OCI-LY1 (cell line): Measurements from ENCODE around the gene TBP.

Experiments used
- H2AFZ ChIP-seq: fragments of 200-600 bp; sonication (generic), shearing (Covaris generic); 2 replicates; pipeline ENCODE4 v1.6.0; 2014; ENCODE audit warnings: antibody characterized with exemption, mild to moderate bottlenecking, low read length
- H3F3A ChIP-seq: fragments of 200-600 bp; sonication (generic), shearing (Covaris generic); 2 replicates; pipeline ENCODE4 v1.6.0; 2014; ENCODE audit warnings: mild to moderate bottlenecking, antibody characterized with exemption, low read length, moderate library complexity; ENCODE audit not compliant: insufficient read depth
- H3K27ac ChIP-seq: fragments of 200-600 bp; sonication (generic); 2 replicates; pipeline ENCODE4 v1.5.1; 2014; ENCODE audit warnings: low read length, mixed run types, mild to moderate bottlenecking, low read depth; ENCODE audit not compliant: poor library complexity, severe bottlenecking
- H3K27me3 ChIP-seq: fragments of 200-600 bp; sonication (generic); 2 replicates; pipeline ENCODE4 v1.6.0; 2014; ENCODE audit warnings: antibody characterized with exemption, mild to moderate bottlenecking, low read length, moderate library complexity; ENCODE audit not compliant: insufficient read depth
- H3K36me3 ChIP-seq: fragments of 200-600 bp; sonication (generic); 2 replicates; pipeline ENCODE4 v1.6.1; 2014; ENCODE audit warnings: mild to moderate bottlenecking, antibody characterized with exemption, low read length, moderate library complexity, mixed read lengths; ENCODE audit not compliant: insufficient read depth
- H3K4me1 ChIP-seq: fragments of 200-600 bp; sonication (generic); 2 replicates; pipeline ENCODE4 v1.5.1; 2014; ENCODE audit warnings: mild to moderate bottlenecking, low read length, moderate library complexity; ENCODE audit not compliant: insufficient read depth, severe bottlenecking
- H3K4me2 ChIP-seq: fragments of 200-600 bp; sonication (generic), shearing (Covaris generic); 2 replicates; pipeline ENCODE4 v1.6.1; 2014; ENCODE audit warnings: low read length
- H3K4me3 ChIP-seq: fragments of 200-600 bp; sonication (generic); 2 replicates; pipeline ENCODE4 v1.5.1; 2014; ENCODE audit warnings: low read length, low read depth, mild to moderate bottlenecking, mixed read lengths; ENCODE audit not compliant: poor library complexity, severe bottlenecking
- H3K79me2 ChIP-seq: fragments of 200-600 bp; shearing (Covaris generic); 2 replicates; pipeline ENCODE4 v1.6.1; 2016; ENCODE audit warnings: mixed run types, low read length, mixed read lengths; ENCODE audit not compliant: insufficient read depth
- H3K9ac ChIP-seq: fragments of 200-600 bp; sonication (generic), shearing (Covaris generic); 2 replicates; pipeline ENCODE4 v1.6.1; 2014; ENCODE audit warnings: mild to moderate bottlenecking, low read length, mixed read lengths
- H3K9me2 ChIP-seq: fragments of 200-600 bp; sonication (generic), shearing (Covaris generic); 2 replicates; pipeline ENCODE4 v1.6.1; 2014; ENCODE audit warnings: low read depth, mild to moderate bottlenecking, low read length, mixed read lengths
- H3K9me3 ChIP-seq: fragments of 200-600 bp; shearing (Covaris generic); 2 replicates; pipeline ENCODE4 v1.6.1; 2014; ENCODE audit warnings: low read length, mixed read lengths
- H4K20me1 ChIP-seq: fragments of 200-600 bp; sonication (generic), shearing (Covaris generic); 2 replicates; pipeline ENCODE4 v1.6.0; 2016; ENCODE audit warnings: mild to moderate bottlenecking, low read length; ENCODE audit not compliant: insufficient read depth
- EZH2 ChIP-seq: fragments of 200-600 bp; sonication (generic), shearing (Covaris generic); IDR thresholded peaks from 2 replicates; pipeline ENCODE4 v1.8.0; 2017; ENCODE audit warnings: borderline replicate concordance, mixed run types, mild to moderate bottlenecking, antibody characterized with exemption, low read length, moderate library complexity, mixed read lengths
- TF ChIP-seq, protein P1 (sequence below): fragments of 200-600 bp; sonication (generic), shearing (Covaris generic); IDR thresholded peaks from 2 replicates; pipeline ENCODE4 v1.5.1; 2017; ENCODE audit warnings: mild to moderate bottlenecking, antibody characterized with exemption, low read length, moderate library complexity, mixed read lengths

TBP gene

GRCh38 chr6:170535004-170535403, 19.2 kb upstream of the TBP start:
- Histone ChIP-seq H3F3A (no peaks in the 10 kb centered on the region), H3K4me3 (no peak overlapping the region), H3K27ac (no peak overlapping the region), H3K9me2 (no peaks in the 10 kb centered on the region), H4K20me1 (no peaks in the 10 kb centered on the region), H2AFZ (no peak overlapping the region), H3K79me2 (no peaks in the 10 kb centered on the region), H3K36me3 (peaks cover 77% of the 10 kb centered on the region), H3K9ac (no peak overlapping the region), H3K9me3 (no peaks in the 10 kb centered on the region), H3K4me2 (no peak overlapping the region), H3K4me1 (no peaks in the 10 kb centered on the region), H3K27me3 (no peaks in the 10 kb centered on the region)
- TF ChIP-seq, protein P1, sequence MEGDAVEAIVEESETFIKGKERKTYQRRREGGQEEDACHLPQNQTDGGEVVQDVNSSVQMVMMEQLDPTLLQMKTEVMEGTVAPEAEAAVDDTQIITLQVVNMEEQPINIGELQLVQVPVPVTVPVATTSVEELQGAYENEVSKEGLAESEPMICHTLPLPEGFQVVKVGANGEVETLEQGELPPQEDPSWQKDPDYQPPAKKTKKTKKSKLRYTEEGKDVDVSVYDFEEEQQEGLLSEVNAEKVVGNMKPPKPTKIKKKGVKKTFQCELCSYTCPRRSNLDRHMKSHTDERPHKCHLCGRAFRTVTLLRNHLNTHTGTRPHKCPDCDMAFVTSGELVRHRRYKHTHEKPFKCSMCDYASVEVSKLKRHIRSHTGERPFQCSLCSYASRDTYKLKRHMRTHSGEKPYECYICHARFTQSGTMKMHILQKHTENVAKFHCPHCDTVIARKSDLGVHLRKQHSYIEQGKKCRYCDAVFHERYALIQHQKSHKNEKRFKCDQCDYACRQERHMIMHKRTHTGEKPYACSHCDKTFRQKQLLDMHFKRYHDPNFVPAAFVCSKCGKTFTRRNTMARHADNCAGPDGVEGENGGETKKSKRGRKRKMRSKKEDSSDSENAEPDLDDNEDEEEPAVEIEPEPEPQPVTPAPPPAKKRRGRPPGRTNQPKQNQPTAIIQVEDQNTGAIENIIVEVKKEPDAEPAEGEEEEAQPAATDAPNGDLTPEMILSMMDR = no peak
- TF ChIP-seq EZH2 = no peak

DNA sequence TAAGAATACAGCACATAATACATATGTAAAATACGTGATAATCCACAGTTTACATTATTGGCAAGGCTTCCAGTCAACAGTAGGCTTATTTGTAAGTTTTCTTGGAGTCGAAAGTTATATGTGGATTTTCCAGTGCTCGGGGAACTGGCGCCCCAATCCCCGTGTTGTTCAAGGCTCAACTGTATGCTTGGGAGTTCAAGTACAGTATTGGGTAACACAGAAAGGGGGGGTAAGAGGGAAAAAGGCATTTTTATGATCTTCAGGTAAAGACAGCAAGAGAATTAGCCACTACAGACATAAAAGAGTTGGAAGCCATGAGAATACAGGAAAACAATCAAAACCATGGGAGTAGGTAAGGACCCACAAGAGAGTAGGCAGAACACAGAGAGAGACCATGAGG, 17.5 kb upstream of the TBP start:
- Histone ChIP-seq H3K4me3 (no peak overlapping the region), H3K27me3 (no peaks in the 10 kb centered on the region), H2AFZ (no peak overlapping the region), H3K9ac (no peak overlapping the region), H3F3A (no peaks in the 10 kb centered on the region), H4K20me1 (no peaks in the 10 kb centered on the region), H3K36me3 (peaks cover 93% of the 10 kb centered on the region), H3K9me3 (no peaks in the 10 kb centered on the region), H3K4me1 (no peaks in the 10 kb centered on the region), H3K9me2 (no peaks in the 10 kb centered on the region), H3K27ac (no peak overlapping the region), H3K79me2 (no peaks in the 10 kb centered on the region), H3K4me2 (no peak overlapping the region)
- TF ChIP-seq EZH2 = no peak
- TF ChIP-seq, protein P1 = no peak

DNA sequence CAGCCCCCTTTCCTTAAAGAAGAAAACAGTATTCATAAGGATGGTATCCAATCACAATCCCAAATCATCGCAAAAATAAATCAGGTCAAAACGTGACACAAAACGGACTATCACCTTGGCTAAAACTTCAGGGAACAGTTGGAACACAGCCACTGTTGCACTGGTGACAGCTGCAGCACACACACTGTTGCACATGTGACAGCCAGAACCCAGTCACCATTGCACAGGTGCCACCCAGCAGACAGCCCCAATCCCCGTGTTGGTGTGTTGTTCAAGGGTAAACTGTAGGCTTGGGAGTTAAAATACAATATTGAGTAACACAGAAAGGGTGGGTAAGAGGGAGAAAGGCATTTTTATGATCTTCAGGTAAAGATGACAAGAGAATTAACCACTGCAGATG, 16.8 kb upstream of the TBP start:
- no peak overlapping the region for H3K9ac ChIP-seq
- TF ChIP-seq EZH2 = no peak
- TF ChIP-seq, protein P1 = no peak
- H3K4me3 ChIP-seq = no peak overlapping the region
- no peak overlapping the region for H3K4me2 ChIP-seq
- H4K20me1 ChIP-seq = no peaks in the 10 kb centered on the region
- no peaks in the 10 kb centered on the region for H3F3A ChIP-seq
- no peaks in the 10 kb centered on the region for H3K9me3 ChIP-seq
- no peaks in the 10 kb centered on the region for H3K4me1 ChIP-seq
- no peaks in the 10 kb centered on the region for H3K79me2 ChIP-seq
- peaks cover 96% of the 10 kb centered on the region for H3K36me3 ChIP-seq
- H3K27ac ChIP-seq = no peak overlapping the region
- H3K9me2 ChIP-seq = no peaks in the 10 kb centered on the region
- no peaks in the 10 kb centered on the region for H3K27me3 ChIP-seq
- no peak overlapping the region for H2AFZ ChIP-seq
